Activated CD8-positive, alpha-beta memory T cell treated with anti-CD3 and anti-CD28 coated beads, Interleukin-2, amount 50 U/mL, for 1 hour (primary cell): Measurements from ENCODE around the gene MCCD1.
"Not testable (repeated sequence)": the region's sequence is repeated elsewhere in the genome, so short reads cannot be mapped to it uniquely, and the experiment has no call there.

ENCODE experiments used
- DNase-seq: peaks from one replicate; pipeline ENCODE4 v3.0.0-alpha.2; 2020; ENCODE audit errors: extremely low read depth

The MCCD1 gene

GRCh38 chr6:31543639-31544038, 14.9 kb downstream of the MCCD1 start:
- no peak for DNase-seq

GRCh38 chr6:31544676-31545075, 15.9 kb downstream of the MCCD1 start:
- no peak for DNase-seq

GRCh38 chr6:31545291-31545690, 16.5 kb downstream of the MCCD1 start:
- DNase-seq = no peak

GRCh38 chr6:31546339-31546957, 17.7 kb downstream of the MCCD1 start, which contains the start of gene ATP6V1G2:
Gene ATP6V1G2 (minus strand): TSS chr6:31546608. CDS start chr6:31546559, 49 bp downstream.
- DNase-seq = peak; percentile 47

- DNase-seq = peak; percentile 83
These were observed 18.4 kb downstream of the MCCD1 start, which contains the start of gene NFKBIL1 for GRCh38 chr6:31546958-31547726. Gene NFKBIL1 (plus strand): TSS chr6:31547608. CDS start chr6:31547695, 87 bp downstream.

GRCh38 chr6:31547727-31548543, 19.2 kb downstream of the MCCD1 start:
- DNase-seq = no peak

- DNase-seq = no peak
These were observed 19.7 kb downstream of the MCCD1 start for GRCh38 chr6:31548544-31548873.

GRCh38 chr6:31551371-31551770, 22.6 kb downstream of the MCCD1 start:
- not testable (repeated sequence) for DNase-seq

GRCh38 chr6:31556307-31556706, 27.5 kb downstream of the MCCD1 start:
- no peak for DNase-seq

GRCh38 chr6:31557443-31558317, 28.9 kb downstream of the MCCD1 start:
- no peak for DNase-seq

GRCh38 chr6:31558318-31558625, 29.5 kb downstream of the MCCD1 start:
- no peak for DNase-seq

GRCh38 chr6:31558631-31559500, 30.1 kb downstream of the MCCD1 start:
- no peak for DNase-seq

GRCh38 chr6:31559606-31559957, 30.8 kb downstream of the MCCD1 start:
- DNase-seq = no peak

GRCh38 chr6:31559958-31560696, 31.4 kb downstream of the MCCD1 start:
- no peak for DNase-seq

- no peak for DNase-seq
These were observed 31.9 kb downstream of the MCCD1 start for GRCh38 chr6:31560697-31561058.

- DNase-seq = no peak
These were observed 39.0 kb downstream of the MCCD1 start for GRCh38 chr6:31567531-31568370.

GRCh38 chr6:31568537-31568961, 39.8 kb downstream of the MCCD1 start:
- no peak for DNase-seq

- no peak for DNase-seq
These were observed 41.2 kb downstream of the MCCD1 start for GRCh38 chr6:31569861-31570536.
